DND-41 (cell line): Measurements from ENCODE around the gene CFAP221.

Source experiments
- CTCF ChIP-seq: IDR thresholded peaks from 2 replicates; pipeline ENCODE4 v1.5.1; 2012; ENCODE audit warnings: borderline replicate concordance, low read length, moderate library complexity, mild to moderate bottlenecking; ENCODE audit not compliant: poor library complexity, severe bottlenecking; ENCODE audit errors: extremely low read depth
- EZH2 ChIP-seq: IDR thresholded peaks from 3 replicates; pipeline ENCODE4 v1.6.1; 2012; ENCODE audit warnings: borderline replicate concordance, low read depth, mild to moderate bottlenecking, moderate library complexity, low read length, inconsistent platforms; ENCODE audit not compliant: severe bottlenecking

GRCh38 chr2:119617455-119617854 lies 73.2 kb downstream of the CFAP221 start:
- TF ChIP-seq CTCF (no peak), EZH2 (no peak)
